HepG2 (cell line): ENCODE results near the gene RTEL1. TPM values are rescaled to one million over a fixed set of nuclear protein-coding genes. Genes with fewer than 3 reads are reported as not detected.

Experiments
- ARID3A ChIP-seq: IDR thresholded peaks from 2 replicates; pipeline ENCODE4 v1.6.1; 2012; ENCODE audit warnings: low read depth, low read length, improper control_type of control experiment
- ATF7 ChIP-seq, 2 experiments: fragments of 450-650 bp in 1 of 2; sonication (generic) in 1 of 2; formaldehyde crosslinking in 1 of 2; IDR thresholded peaks; 2 replicates each; pipeline versions ENCODE4 v1.4.0 to v1.6.1; 2016 to 2020; ENCODE audit warnings: antibody characterized with exemption in 1 of 2, mild to moderate bottlenecking in 1 of 2, missing genetic modification reagents in 1 of 2
- DRAP1 ChIP-seq: IDR thresholded peaks from 2 replicates; pipeline ENCODE4 v1.6.1; 2016; ENCODE audit warnings: missing genetic modification reagents, missing compliant biosample characterization
- KAT7 ChIP-seq: IDR thresholded peaks from 2 replicates; pipeline ENCODE4 v1.6.1; 2018; ENCODE audit warnings: borderline replicate concordance, missing compliant biosample characterization
- MAFF ChIP-seq: IDR thresholded peaks from 2 replicates; pipeline ENCODE4 v1.6.1; 2011; ENCODE audit warnings: low read depth, low read length, improper control_type of control experiment
- PHF8 ChIP-seq: sonication (generic); formaldehyde crosslinking; IDR thresholded peaks from 2 replicates; pipeline ENCODE4 v1.5.0; 2020; ENCODE audit warnings: missing genetic modification reagents
- SOX5 ChIP-seq: IDR thresholded peaks from 2 replicates; pipeline ENCODE4 v1.6.1; 2016; ENCODE audit warnings: borderline replicate concordance
- TBX2 ChIP-seq: sonication (generic); formaldehyde crosslinking; IDR thresholded peaks from 2 replicates; pipeline ENCODE4 v1.5.0; 2020; ENCODE audit warnings: missing genetic modification reagents, mild to moderate bottlenecking, borderline replicate concordance
- UBTF ChIP-seq: sonication (generic); formaldehyde crosslinking; IDR thresholded peaks from 2 replicates; pipeline ENCODE4 v1.4.0; 2020; ENCODE audit warnings: mild to moderate bottlenecking, missing genetic modification reagents
- ZBTB7A ChIP-seq: sonication (generic); formaldehyde crosslinking; IDR thresholded peaks from 2 replicates; pipeline ENCODE4 v1.8.0; 2022; ENCODE audit warnings: mild to moderate bottlenecking, missing genetic modification reagents
- ZFX ChIP-seq: sonication (generic); formaldehyde crosslinking; IDR thresholded peaks from 2 replicates; pipeline ENCODE4 v1.4.0; 2020; ENCODE audit warnings: mild to moderate bottlenecking, low read depth, missing genetic modification reagents, moderate library complexity
- ZNF121 ChIP-seq: sonication (generic); formaldehyde crosslinking; IDR thresholded peaks from 2 replicates; pipeline ENCODE4 v1.5.0; 2020; ENCODE audit warnings: mild to moderate bottlenecking, missing genetic modification reagents
- ZNF160 ChIP-seq: sonication (generic); formaldehyde crosslinking; IDR thresholded peaks from 2 replicates; pipeline ENCODE4 v1.8.0; 2022; ENCODE audit warnings: mild to moderate bottlenecking, inconsistent platforms, missing genetic modification reagents
- ZNF276 ChIP-seq: sonication (generic); formaldehyde crosslinking; IDR thresholded peaks from 2 replicates; pipeline ENCODE4 v1.4.0; 2020; ENCODE audit warnings: mild to moderate bottlenecking, low read depth, missing genetic modification reagents
- ZNF280D ChIP-seq: sonication (generic); formaldehyde crosslinking; IDR thresholded peaks from 2 replicates; pipeline ENCODE4 v1.5.1; 2020; ENCODE audit warnings: mild to moderate bottlenecking, missing genetic modification reagents
- ZNF501 ChIP-seq: sonication (generic); formaldehyde crosslinking; IDR thresholded peaks from 2 replicates; pipeline ENCODE4 v1.5.1; 2020; ENCODE audit warnings: mild to moderate bottlenecking, moderate library complexity, missing genetic modification reagents
- ZNF652 ChIP-seq: IDR thresholded peaks from 2 replicates; pipeline ENCODE4 v1.6.1; 2016; ENCODE audit warnings: low read depth, borderline replicate concordance
- ZNF766 ChIP-seq: sonication (generic); formaldehyde crosslinking; IDR thresholded peaks from 2 replicates; pipeline ENCODE4 v1.5.0; 2020; ENCODE audit warnings: missing genetic modification reagents, borderline replicate concordance
- ZNF816 ChIP-seq: sonication (generic); formaldehyde crosslinking; IDR thresholded peaks from 2 replicates; pipeline ENCODE4 v1.8.0; 2022; ENCODE audit warnings: missing genetic modification reagents, mild to moderate bottlenecking, borderline replicate concordance
- polyA plus RNA-seq, 8 experiments: library from polyadenylated mRNA; depleted of rRNA in 3 of 8; stranded (reverse) in 7 of 8; unstranded in 1 of 8; fragments of >200 nt; fragmentation: Illumina TruSeq in 4 of 8; extraction: Trizol in 4 of 8; gene quantifications; 2 replicates each; pipeline versions ENCODE4 v1.2.1 to v1.2.3, GENCODE V29; 2011 to 2016; ENCODE audit warnings: low read depth in 4 of 8, missing spikeins in 1 of 8, mixed read lengths in 1 of 8; ENCODE audit not compliant: insufficient read depth in 1 of 8
- total RNA-seq, 5 experiments: library from RNA; depleted of rRNA; stranded (reverse); fragments of >200 nt; fragmentation: Illumina TruSeq; extraction: Trizol; gene quantifications; 2 replicates each; pipeline ENCODE4 v1.2.3, GENCODE V29; 2016; ENCODE audit warnings: low read depth in 1 of 5

Gene RTEL1
- total and polyA plus RNA-seq, 2 of the 13 experiments (the other 11 are each of a cell fraction or from before 2014, with no cell fraction given), result 21.8 to 36.4 TPM

- TF ChIP-seq ZNF280D (no peak), TBX2 (CRISPR knock-in tag) (0 out of 2 replicates have a peak, but pooled peaks have one; percentile 13), ZNF652 (no peak), ZNF766 (no peak), ATF7 (IDR thresholded peaks at IDR 0.05) (no peak), ATF7 (CRISPR knock-in tag; IDR thresholded peaks at IDR 0.05) (peak; percentile 60; the same call in 1 of the 2 replicates), ZFX (peak; percentile 48; the same call in 1 of the 2 replicates), KAT7 (CRISPR knock-in tag) (peak; percentile 48; the same call in 1 of the 2 replicates), ZBTB7A (CRISPR knock-in tag) (peak; percentile 92; the same call in 1 of the 2 replicates), ZNF160 (CRISPR knock-in tag) (no peak), ZNF816 (CRISPR knock-in tag) (no peak), ZNF501 (CRISPR knock-in tag) (peak; percentile 91), ZNF276 (no peak), ZNF121 (CRISPR knock-in tag) (peak; percentile 75), MAFF (no peak), UBTF (CRISPR knock-in tag) (peak; percentile 61), DRAP1 (CRISPR knock-in tag) (0 out of 2 replicates have a peak, but pooled peaks have one; percentile 21), PHF8 (CRISPR knock-in tag) (peak; percentile 11; the same call in 1 of the 2 replicates), SOX5 (no peak; the same call in 1 of the 2 replicates), ARID3A (0 out of 2 replicates have a peak, but pooled peaks have one; percentile 16)
Measured at GRCh38 chr20:63625771-63626423, 32.2 kb upstream of the RTEL1 start (continued).
